DOHH2 (cell line): Measurements from ENCODE around the gene ALAS1.

Experiments used
- EZH2phosphoT487 ChIP-seq: fragments of 200-600 bp; sonication (generic); IDR thresholded peaks from 2 replicates; pipeline ENCODE4 v1.6.1; 2017; ENCODE audit warnings: borderline replicate concordance, mild to moderate bottlenecking, antibody characterized with exemption, low read length, moderate library complexity, mixed read lengths
- TF ChIP-seq, protein P1 (sequence below): fragments of 200-600 bp; sonication (generic); IDR thresholded peaks from one replicate; pipeline ENCODE4 v1.5.1; 2014; ENCODE audit warnings: antibody characterized with exemption, mild to moderate bottlenecking, low read depth, low read length; ENCODE audit not compliant: poor library complexity, severe bottlenecking

DNA sequence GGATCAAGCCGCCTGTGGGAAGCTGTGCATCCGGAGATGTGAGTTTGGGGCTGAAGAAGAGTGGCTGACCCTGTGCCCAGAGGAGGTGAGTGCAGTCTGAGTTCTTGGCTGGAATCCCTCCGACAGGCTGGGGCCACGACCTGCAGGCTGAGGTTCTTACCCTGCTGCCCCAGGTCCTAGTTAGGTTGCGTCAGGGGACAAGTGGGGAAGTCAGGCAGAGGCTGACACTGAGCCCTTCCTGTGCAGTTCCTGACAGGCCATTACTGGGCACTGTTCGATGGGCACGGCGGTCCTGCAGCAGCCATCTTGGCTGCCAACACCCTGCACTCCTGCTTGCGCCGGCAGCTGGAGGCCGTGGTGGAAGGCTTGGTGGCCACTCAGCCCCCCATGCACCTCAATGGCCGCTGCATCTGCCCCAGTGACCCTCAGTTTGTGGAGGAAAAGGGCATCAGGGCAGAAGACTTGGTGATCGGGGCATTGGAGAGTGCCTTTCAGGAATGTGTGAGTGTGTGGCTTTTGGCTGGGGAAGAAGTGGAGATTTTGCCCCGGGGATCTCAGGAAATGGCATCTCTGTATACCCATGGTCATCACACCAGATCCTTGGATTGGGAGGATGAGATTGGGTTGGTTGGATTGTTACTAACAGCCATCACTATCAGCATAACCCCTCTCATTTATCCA is 48.9 kb downstream of the ALAS1 start:
- TF ChIP-seq, protein P1, sequence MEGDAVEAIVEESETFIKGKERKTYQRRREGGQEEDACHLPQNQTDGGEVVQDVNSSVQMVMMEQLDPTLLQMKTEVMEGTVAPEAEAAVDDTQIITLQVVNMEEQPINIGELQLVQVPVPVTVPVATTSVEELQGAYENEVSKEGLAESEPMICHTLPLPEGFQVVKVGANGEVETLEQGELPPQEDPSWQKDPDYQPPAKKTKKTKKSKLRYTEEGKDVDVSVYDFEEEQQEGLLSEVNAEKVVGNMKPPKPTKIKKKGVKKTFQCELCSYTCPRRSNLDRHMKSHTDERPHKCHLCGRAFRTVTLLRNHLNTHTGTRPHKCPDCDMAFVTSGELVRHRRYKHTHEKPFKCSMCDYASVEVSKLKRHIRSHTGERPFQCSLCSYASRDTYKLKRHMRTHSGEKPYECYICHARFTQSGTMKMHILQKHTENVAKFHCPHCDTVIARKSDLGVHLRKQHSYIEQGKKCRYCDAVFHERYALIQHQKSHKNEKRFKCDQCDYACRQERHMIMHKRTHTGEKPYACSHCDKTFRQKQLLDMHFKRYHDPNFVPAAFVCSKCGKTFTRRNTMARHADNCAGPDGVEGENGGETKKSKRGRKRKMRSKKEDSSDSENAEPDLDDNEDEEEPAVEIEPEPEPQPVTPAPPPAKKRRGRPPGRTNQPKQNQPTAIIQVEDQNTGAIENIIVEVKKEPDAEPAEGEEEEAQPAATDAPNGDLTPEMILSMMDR, result no peak
- TF ChIP-seq EZH2phosphoT487, result no peak
